Omental fat pad (tissue), 4 donors: ENCODE measurements around the gene SLC7A1. TPM values are rescaled to one million over a fixed set of nuclear protein-coding genes. Genes with fewer than 3 reads are reported as not detected.

Experiments
- ATAC-seq: fragments of 150-250 bp; one replicate; pipeline ENCODE4 v1.9.1; 2016; ENCODE audit warnings: mild to moderate bottlenecking, moderate library complexity; ENCODE audit not compliant: low FRiP score
- DNase-seq: peaks from one replicate; pipeline ENCODE4 v3.0.0-alpha.2; 2019; ENCODE audit warnings: low spot score
- CTCF ChIP-seq, 3 donors: fragments of 450-650 bp; IDR thresholded peaks; one replicate each; pipeline ENCODE4 v1.5.1; 2016 to 2017; ENCODE audit warnings: antibody characterized with exemption in 3 of 3, mild to moderate bottlenecking in 3 of 3, moderate library complexity in 2 of 3
- total RNA-seq, 4 donors: library from RNA; depleted of rRNA; stranded (reverse); fragments of >200 nt; gene quantifications; one replicate each; pipeline ENCODE4 v1.1.0, GENCODE V29; 2016

The SLC7A1 gene
- total RNA-seq, 4 donors from 2014 or later: 18.5 to 60.5 (median 25.8) TPM

GRCh38 chr13:29576581-29576980 lies 18.9 kb downstream of the SLC7A1 start:
- no peak for ATAC-seq
- DNase-seq: no peak
- TF ChIP-seq CTCF (IDR thresholded peaks at IDR 0.05): no peak

- ATAC-seq (no peak), DNase-seq (no peak)
- TF ChIP-seq CTCF (IDR thresholded peaks at IDR 0.05): no peak
Measured at GRCh38 chr13:29575098-29575497, 20.4 kb downstream of the SLC7A1 start.

GRCh38 chr13:29573190-29573589 lies 22.3 kb downstream of the SLC7A1 start:
- no peak for TF ChIP-seq CTCF (IDR thresholded peaks at IDR 0.05)
- no peak for DNase-seq
- ATAC-seq: no peak

- no peak for ATAC-seq
Measured at GRCh38 chr13:29572575-29572974, 22.9 kb downstream of the SLC7A1 start.

GRCh38 chr13:29571876-29572570 lies 23.5 kb downstream of the SLC7A1 start:
- DNase-seq (no peak), ATAC-seq (no peak)
- no peak for TF ChIP-seq CTCF (IDR thresholded peaks at IDR 0.05)

More at GRCh38 chr13:29572575-29572974, 22.9 kb downstream of the SLC7A1 start:
- no peak for TF ChIP-seq CTCF (IDR thresholded peaks at IDR 0.05)
- no peak for DNase-seq

- no peak for DNase-seq
- TF ChIP-seq CTCF (IDR thresholded peaks at IDR 0.05): no peak
- ATAC-seq: no peak
Measured at GRCh38 chr13:29570051-29570654, 25.3 kb downstream of the SLC7A1 start.
